ENCODE data around the gene GALNTL6. TPM values are rescaled to one million over a fixed set of nuclear protein-coding genes. Genes with fewer than 3 reads are reported as not detected.

The GALNTL6 gene
- total and polyA plus RNA-seq, 2 donors (not counting 1 experiment from before 2014, with no cell fraction given) = not detected

- no peaks in the 10 kb centered on the region for H4K20me1 ChIP-seq (ENCODE audit: control insufficient read depth, extremely low read depth, insufficient read depth, low read length)
- no peaks in the 10 kb centered on the region for H3K9me3 ChIP-seq (ENCODE audit: control insufficient read depth, insufficient read depth, low read depth, low read length)
- DNase-seq (ENCODE audit: low read depth in 2 of 2) = peak in 1 of 2 donors; percentile 41
- no peaks in the 10 kb centered on the region for H3K36me3 ChIP-seq (ENCODE audit: control insufficient read depth, insufficient read depth, low read length)
- no peak overlapping the region for H2AFZ ChIP-seq (ENCODE audit: low read length)
- H3K27ac ChIP-seq (ENCODE audit: insufficient read depth, low read length) = no peak overlapping the region
- H3K4me3 ChIP-seq (replicated peaks in 1 of 4; ENCODE audit: control extremely low read depth in 1 of 4, insufficient read depth in 1 of 4, low read depth in 3 of 4, low read length in 4 of 4) = no peak overlapping the region
- H3K4me2 ChIP-seq (ENCODE audit: extremely low read depth, insufficient read depth, low read length) = no peak overlapping the region
- no peaks in the 10 kb centered on the region for H3K79me2 ChIP-seq (ENCODE audit: control insufficient read depth, insufficient read depth, low read length)
- H3K9ac ChIP-seq (ENCODE audit: insufficient read depth, low read length) = no peak overlapping the region
- H3K27me3 ChIP-seq (ENCODE audit: control insufficient read depth, insufficient read depth, low read length) = no peaks in the 10 kb centered on the region
- TF ChIP-seq CTCF (conservative IDR thresholded peaks at IDR 0.05 in 1 of 2, IDR thresholded peaks at IDR 0.05 in 1 of 2; ENCODE audit: low read depth in 1 of 2, low read length in 2 of 2) = no peak
- no peak for TF ChIP-seq EZH2 (IDR thresholded peaks at IDR 0.05; ENCODE audit: low read length, missing control alignments)
- no peaks in the 10 kb centered on the region for H3K4me1 ChIP-seq (ENCODE audit: control insufficient read depth, extremely low read depth, insufficient read depth, low read length)
Measured at GRCh38 chr4:172648471-172648870, 835.3 kb downstream of the GALNTL6 start.

- no peak overlapping the region for H3K27ac ChIP-seq (ENCODE audit: insufficient read depth, low read length)
- H3K4me2 ChIP-seq (ENCODE audit: extremely low read depth, insufficient read depth, low read length) = no peak overlapping the region
- H4K20me1 ChIP-seq (ENCODE audit: control insufficient read depth, extremely low read depth, insufficient read depth, low read length) = no peaks in the 10 kb centered on the region
- H3K9ac ChIP-seq (ENCODE audit: insufficient read depth, low read length) = no peak overlapping the region
- H3K36me3 ChIP-seq (ENCODE audit: control insufficient read depth, insufficient read depth, low read length) = no peaks in the 10 kb centered on the region
- no peak overlapping the region for H3K4me3 ChIP-seq (replicated peaks in 1 of 4; ENCODE audit: control extremely low read depth in 1 of 4, insufficient read depth in 1 of 4, low read depth in 3 of 4, low read length in 4 of 4)
- no peaks in the 10 kb centered on the region for H3K79me2 ChIP-seq (ENCODE audit: control insufficient read depth, insufficient read depth, low read length)
- H3K9me3 ChIP-seq (ENCODE audit: control insufficient read depth, insufficient read depth, low read depth, low read length) = no peaks in the 10 kb centered on the region
- TF ChIP-seq CTCF (conservative IDR thresholded peaks at IDR 0.05 in 1 of 2, IDR thresholded peaks at IDR 0.05 in 1 of 2; ENCODE audit: low read depth in 1 of 2, low read length in 2 of 2) (no peak), EZH2 (IDR thresholded peaks at IDR 0.05; ENCODE audit: low read length, missing control alignments) (no peak)
- H3K27me3 ChIP-seq (ENCODE audit: control insufficient read depth, insufficient read depth, low read length) = no peaks in the 10 kb centered on the region
- H3K4me1 ChIP-seq (ENCODE audit: control insufficient read depth, extremely low read depth, insufficient read depth, low read length) = no peaks in the 10 kb centered on the region
- no peak overlapping the region for H2AFZ ChIP-seq (ENCODE audit: low read length)
- DNase-seq (ENCODE audit: low read depth in 2 of 2) = no peak
Measured at GRCh38 chr4:172649143-172649542, 835.9 kb downstream of the GALNTL6 start.

GRCh38 chr4:172650758-172651530 is 837.7 kb downstream of the GALNTL6 start:
- no peak overlapping the region for H2AFZ ChIP-seq (ENCODE audit: low read length)
- no peak overlapping the region for H3K4me3 ChIP-seq (replicated peaks in 1 of 4; ENCODE audit: control extremely low read depth in 1 of 4, insufficient read depth in 1 of 4, low read depth in 3 of 4, low read length in 4 of 4)
- no peaks in the 10 kb centered on the region for H3K36me3 ChIP-seq (ENCODE audit: control insufficient read depth, insufficient read depth, low read length)
- no peaks in the 10 kb centered on the region for H3K4me1 ChIP-seq (ENCODE audit: control insufficient read depth, extremely low read depth, insufficient read depth, low read length)
- no peaks in the 10 kb centered on the region for H3K79me2 ChIP-seq (ENCODE audit: control insufficient read depth, insufficient read depth, low read length)
- H3K27ac ChIP-seq (ENCODE audit: insufficient read depth, low read length) = no peak overlapping the region
- TF ChIP-seq CTCF (conservative IDR thresholded peaks at IDR 0.05 in 1 of 2, IDR thresholded peaks at IDR 0.05 in 1 of 2; ENCODE audit: low read depth in 1 of 2, low read length in 2 of 2) = no peak
- no peak for TF ChIP-seq EZH2 (IDR thresholded peaks at IDR 0.05; ENCODE audit: low read length, missing control alignments)
- H3K4me2 ChIP-seq (ENCODE audit: extremely low read depth, insufficient read depth, low read length) = no peak overlapping the region
- H3K9ac ChIP-seq (ENCODE audit: insufficient read depth, low read length) = no peak overlapping the region
- H3K27me3 ChIP-seq (ENCODE audit: control insufficient read depth, insufficient read depth, low read length) = no peaks in the 10 kb centered on the region
- no peaks in the 10 kb centered on the region for H4K20me1 ChIP-seq (ENCODE audit: control insufficient read depth, extremely low read depth, insufficient read depth, low read length)
- no peaks in the 10 kb centered on the region for H3K9me3 ChIP-seq (ENCODE audit: control insufficient read depth, insufficient read depth, low read depth, low read length)
- no peak for DNase-seq (ENCODE audit: low read depth in 2 of 2)
